Measurements from ENCODE around the gene MOGAT1. TPM values are rescaled to one million over a fixed set of nuclear protein-coding genes. Genes with fewer than 3 reads are reported as not detected.

The MOGAT1 gene
- total and polyA plus RNA-seq, 9 of the 15 experiments (the other 6 are each of a cell fraction or from before 2014, with no cell fraction given) = not detected

- no peak for TF ChIP-seq ETS1 (conservative IDR thresholded peaks at IDR 0.05; ENCODE audit: control insufficient read depth, low read depth, low read length)
- TF ChIP-seq ZKSCAN1 (IDR thresholded peaks at IDR 0.05; ENCODE audit: low read depth, low read length) = no peak
- TF ChIP-seq POLR3A (IDR thresholded peaks at IDR 0.05; ENCODE audit: borderline replicate concordance, extremely low read depth, insufficient read depth, insufficient read length) = no peak
- no peak for TF ChIP-seq PCBP1 (IDR thresholded peaks at IDR 0.05; ENCODE audit: low read depth, low read length, poor library complexity, severe bottlenecking)
- TF ChIP-seq CBX8 (IDR thresholded peaks at IDR 0.05; ENCODE audit: borderline replicate concordance, extremely low read depth, low read depth, low read length, poor library complexity, severe bottlenecking) = no peak
- TF ChIP-seq THRB (CRISPR knock-in tag; conservative IDR thresholded peaks at IDR 0.05) = no peak
- no peak for TF ChIP-seq ELF1 (tag; IDR thresholded peaks at IDR 0.05)
- no peak for TF ChIP-seq CC2D1A (IDR thresholded peaks at IDR 0.05)
Observed at GRCh38 chr2:222728621-222729020, 57.2 kb downstream of the MOGAT1 start (continued).
